Activated T-helper 1 cell treated with anti-CD3 and anti-CD28 coated beads, Interleukin-12 subunit alpha, Interleukin-12 subunit beta, Interleukin-2, Interleukin-4 antibody, amounts not matched to agents 30 ng/mL and 10 ng/mL and 1 ng/mL, durations not matched to agents 14 hours and 24 hours and 36 hours (primary cell): ENCODE data around the gene ARL2. TPM values are rescaled to one million over a fixed set of nuclear protein-coding genes. Genes with fewer than 3 reads are reported as not detected.
"Not testable (repeated sequence)": the region's sequence is repeated elsewhere in the genome, so short reads cannot be mapped to it uniquely, and the experiment has no call there.

Experiments
- DNase-seq: peaks from one replicate; pipeline ENCODE4 v3.0.0; 2021; ENCODE audit warnings: low spot score
- H3K27ac Mint-ChIP-seq: one replicate; pipeline ENCODE4 v1.8.0; 2021; ENCODE audit warnings: mild to moderate bottlenecking, mixed read lengths
- H3K27me3 Mint-ChIP-seq: one replicate; pipeline ENCODE4 v1.8.0; 2022; ENCODE audit warnings: mild to moderate bottlenecking, moderate library complexity, mixed read lengths; ENCODE audit not compliant: insufficient read depth
- H3K36me3 Mint-ChIP-seq: one replicate; pipeline ENCODE4 v1.8.0; 2021; ENCODE audit warnings: low read depth, mixed read lengths
- H3K4me1 Mint-ChIP-seq: one replicate; pipeline ENCODE4 v1.8.0; 2021; ENCODE audit warnings: low read depth, mixed read lengths
- H3K4me3 Mint-ChIP-seq: one replicate; pipeline ENCODE4 v1.8.0; 2021; ENCODE audit warnings: mild to moderate bottlenecking, moderate library complexity, mixed read lengths
- H3K9me3 Mint-ChIP-seq: one replicate; pipeline ENCODE4 v1.8.0; 2021; ENCODE audit warnings: mixed read lengths
- intact Hi-C: fragments of 100-400 bp; cut with micrococcal nuclease; formaldehyde crosslinking; loops from one replicate; pipeline ENCODE4 v1.15.1; 2024
- total RNA-seq: library from RNA; stranded (reverse); gene quantifications from 2 replicates; pipeline ENCODE4 v1.2.3, GENCODE V29; 2022

Gene ARL2
- total RNA-seq, 1 donor from 2014 or later, result 67.3 TPM

DNA sequence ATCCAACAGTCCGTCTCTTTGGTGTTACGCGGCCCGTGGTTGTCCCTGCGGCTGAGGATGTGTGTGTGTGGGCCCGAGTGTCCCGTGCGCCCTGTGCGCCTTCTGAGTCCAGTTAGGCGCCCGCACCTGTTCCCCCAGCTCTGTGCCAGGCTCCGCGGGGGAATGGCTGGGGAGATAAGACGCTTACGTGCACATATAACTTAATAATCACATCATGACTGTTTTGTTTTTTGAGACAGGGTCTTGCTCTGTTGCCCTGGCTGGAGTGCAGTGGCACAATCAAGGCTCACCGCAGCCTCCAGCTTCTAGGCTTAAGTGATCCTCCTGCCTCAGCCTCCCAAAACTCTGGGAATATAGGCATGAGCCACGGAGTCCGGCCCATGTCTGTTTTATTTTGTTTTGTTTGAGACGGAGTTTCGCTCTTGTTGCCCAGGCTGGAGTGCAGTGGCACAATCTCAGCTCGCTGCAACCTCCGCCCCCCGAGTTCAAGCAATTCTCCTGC, 817 bp downstream of the ARL2 start:
- intact Hi-C loops, result loop anchor here (1.0 to 5.0 kb wide), 9 partner anchors 13 to 248 kb away; partner anchors contain the start of genes ATG2A, EHD1, FAU and MAJIN
- H3K27me3 Mint-ChIP-seq, result peaks cover 2% of the 10 kb centered on the region

DNA sequence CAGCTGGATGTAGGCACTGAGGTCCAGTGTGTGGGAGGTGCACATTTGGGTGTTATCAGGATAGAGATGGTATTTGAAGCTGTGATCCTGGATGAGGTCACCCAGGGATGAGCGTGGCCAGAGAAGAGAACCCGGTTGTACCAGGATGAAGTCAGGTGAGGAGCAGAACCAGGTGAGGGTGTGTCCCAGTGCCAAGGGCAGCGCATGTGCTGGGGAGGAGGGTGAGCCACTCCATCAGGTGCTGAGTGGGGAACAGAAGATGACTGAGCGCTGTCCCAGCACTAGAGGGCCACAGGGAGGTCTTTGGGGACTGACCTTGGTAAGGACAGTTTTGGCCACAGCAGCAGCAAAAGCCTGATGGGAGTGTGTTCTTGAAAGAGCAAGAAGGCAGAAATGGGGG, 2.7 kb downstream of the ARL2 start:
- Mint-ChIP-seq H3K36me3 (peaks cover 18% of the 10 kb centered on the region), H3K4me1 (peaks cover 22% of the 10 kb centered on the region), H3K4me3 (peak overlapping the region; percentile 8), H3K9me3 (no peaks in the 10 kb centered on the region), H3K27ac (no peak overlapping the region), H3K27me3 (peaks cover 2% of the 10 kb centered on the region)
- intact Hi-C loops, result no loop called here
- no peak for DNase-seq

More for the DNA sequence above, 817 bp downstream of the ARL2 start:
- Mint-ChIP-seq H3K4me3 (peak overlapping the region; percentile 88), H3K4me1 (peaks cover 22% of the 10 kb centered on the region), H3K27ac (peak overlapping the region; percentile 95), H3K36me3 (peaks cover 12% of the 10 kb centered on the region), H3K9me3 (no peaks in the 10 kb centered on the region)
- no peak for DNase-seq

DNA sequence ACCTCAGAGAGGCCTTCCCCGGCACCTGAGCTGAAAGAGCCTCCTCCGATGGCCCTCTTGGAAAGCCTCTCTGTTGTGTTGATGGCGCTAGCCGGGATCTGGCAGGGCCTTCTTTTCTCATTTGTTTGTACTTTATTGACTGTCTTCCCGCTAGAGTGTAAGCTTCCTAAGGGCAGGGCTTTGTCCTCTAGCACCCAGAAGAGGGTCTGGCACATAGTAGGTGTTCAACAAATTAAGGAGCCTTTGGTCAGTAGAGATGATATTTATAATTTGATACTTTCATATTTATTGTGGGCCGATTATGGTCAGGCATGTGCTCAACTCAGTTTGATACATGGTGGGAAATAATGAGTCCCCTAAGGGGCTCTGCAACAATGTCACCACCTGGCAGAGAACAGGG, 4.0 kb downstream of the ARL2 start:
- Mint-ChIP-seq H3K4me1 (peaks cover 20% of the 10 kb centered on the region), H3K9me3 (no peaks in the 10 kb centered on the region), H3K27ac (no peak overlapping the region), H3K27me3 (peaks cover 2% of the 10 kb centered on the region), H3K4me3 (no peak overlapping the region), H3K36me3 (peaks cover 24% of the 10 kb centered on the region)
- intact Hi-C loops, result no loop called here
- no peak for DNase-seq

DNA sequence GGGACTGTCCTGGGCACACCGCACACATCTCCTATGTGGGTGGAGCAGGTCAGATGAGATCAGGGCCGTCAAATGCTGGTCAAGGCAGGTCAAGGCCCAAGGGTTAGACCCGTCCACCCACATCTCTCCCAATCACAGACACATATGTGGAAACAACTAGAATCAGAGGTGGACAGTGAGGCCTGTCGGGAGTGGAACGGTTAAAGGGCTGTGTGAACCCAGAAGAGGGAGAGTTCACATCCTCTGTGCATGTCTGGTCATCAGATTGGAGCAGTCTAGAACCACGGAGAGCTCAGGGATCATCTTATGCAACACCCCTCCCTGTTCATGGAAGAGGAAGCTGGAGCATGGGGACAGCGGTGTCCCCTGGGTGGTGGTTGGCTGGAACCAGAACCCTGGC, 5.9 kb downstream of the ARL2 start:
- H3K4me1 Mint-ChIP-seq, result peaks cover 13% of the 10 kb centered on the region
- H3K4me3 Mint-ChIP-seq, result no peak overlapping the region
- H3K27ac Mint-ChIP-seq, result no peak overlapping the region
- intact Hi-C loops, result no loop called here
- peaks cover 24% of the 10 kb centered on the region for H3K36me3 Mint-ChIP-seq
- no peak for DNase-seq
- H3K27me3 Mint-ChIP-seq, result peaks cover 2% of the 10 kb centered on the region
- no peaks in the 10 kb centered on the region for H3K9me3 Mint-ChIP-seq

DNA sequence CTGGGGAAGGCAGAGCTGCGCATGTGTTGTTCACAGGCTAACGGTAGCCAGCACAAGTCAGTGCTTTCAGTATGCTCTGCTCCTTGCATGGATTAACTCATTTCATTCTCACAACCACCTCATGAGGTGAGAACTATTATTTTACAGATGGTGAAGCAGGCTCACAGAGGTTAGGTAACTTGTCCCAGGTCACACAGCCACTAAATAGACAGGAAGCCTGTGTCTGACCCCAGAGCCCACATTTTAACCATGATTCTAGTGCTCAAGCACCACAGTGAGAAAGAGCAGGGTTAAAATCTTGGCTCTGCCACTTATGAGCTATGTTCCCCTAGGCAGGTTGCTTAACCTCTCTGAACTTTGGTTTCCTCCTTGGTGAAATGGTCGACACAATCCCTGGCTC, 7.0 kb downstream of the ARL2 start:
- Mint-ChIP-seq H3K27me3 (peaks cover 2% of the 10 kb centered on the region), H3K4me3 (no peak overlapping the region), H3K9me3 (no peaks in the 10 kb centered on the region), H3K36me3 (peaks cover 24% of the 10 kb centered on the region), H3K4me1 (peaks cover 10% of the 10 kb centered on the region), H3K27ac (no peak overlapping the region)
- no peak for DNase-seq
- intact Hi-C loops, result no loop called here

DNA sequence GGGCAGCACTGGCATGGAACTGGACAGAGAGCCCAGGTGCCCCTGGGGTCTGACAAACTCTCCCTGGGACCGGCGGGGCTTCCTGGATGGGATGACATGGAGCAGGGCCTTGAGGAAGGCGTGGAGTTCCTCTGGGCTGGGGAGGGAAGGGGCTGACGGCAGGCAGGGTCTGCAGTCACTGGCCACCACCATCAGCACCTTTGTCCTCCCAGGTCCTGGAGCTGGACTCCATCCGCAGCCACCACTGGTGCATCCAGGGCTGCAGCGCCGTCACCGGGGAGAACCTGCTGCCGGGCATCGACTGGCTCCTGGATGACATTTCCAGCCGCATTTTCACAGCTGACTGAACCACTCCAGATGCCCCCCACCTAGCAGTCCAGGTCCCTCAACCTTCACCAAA, 7.5 kb downstream of the ARL2 start:
- Mint-ChIP-seq H3K4me3 (no peak overlapping the region), H3K4me1 (peaks cover 5% of the 10 kb centered on the region), H3K27ac (no peak overlapping the region), H3K36me3 (peaks cover 21% of the 10 kb centered on the region), H3K9me3 (no peaks in the 10 kb centered on the region), H3K27me3 (peaks cover 2% of the 10 kb centered on the region)
- DNase-seq, result no peak
- intact Hi-C loops, result no loop called here

DNA sequence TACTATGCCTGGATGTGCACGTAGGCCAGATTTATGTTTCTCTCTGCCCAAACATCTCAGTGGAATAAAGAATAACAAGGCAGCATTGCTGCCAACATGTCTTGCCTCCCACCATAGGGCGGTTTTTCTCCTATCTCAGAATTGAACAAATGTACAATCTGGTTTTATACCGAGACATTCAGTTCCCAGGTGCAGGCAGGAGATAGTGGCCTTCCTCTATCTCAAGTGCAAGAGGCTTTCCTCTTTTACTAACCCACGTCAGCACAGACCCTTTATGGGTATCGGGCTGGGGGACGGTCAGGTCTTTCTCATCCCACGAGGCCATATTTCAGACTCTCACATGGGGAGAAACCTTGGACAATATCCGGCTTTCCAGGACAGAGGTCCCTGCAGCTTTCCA, 9.5 kb downstream of the ARL2 start:
- DNase-seq, intact Hi-C loops, H3K9me3 Mint-ChIP-seq, H3K27me3 Mint-ChIP-seq, H3K27ac Mint-ChIP-seq, H3K4me3 Mint-ChIP-seq: not testable (repeated sequence)
- Mint-ChIP-seq H3K4me1 (peaks cover 16% of the 10 kb centered on the region), H3K36me3 (peaks cover 18% of the 10 kb centered on the region)

DNA sequence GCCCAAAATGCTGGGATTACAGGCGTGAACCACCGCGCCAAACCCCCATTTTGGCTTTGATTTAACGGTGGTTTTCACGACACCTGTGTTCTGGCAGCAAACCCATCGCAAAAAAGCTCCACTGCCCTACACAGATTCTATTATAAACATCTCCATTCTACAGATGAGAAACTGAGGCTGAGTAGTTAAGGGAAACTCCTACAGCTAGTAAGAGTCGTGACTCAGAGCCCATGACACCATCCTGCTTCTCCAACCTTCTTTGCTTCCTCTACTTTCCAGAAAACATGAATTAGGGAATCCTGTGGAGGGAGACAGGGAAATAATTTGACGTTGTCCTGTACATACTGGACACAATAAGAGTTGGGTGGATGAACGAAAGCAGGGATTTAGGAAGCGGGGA, 12.8 kb downstream of the ARL2 start:
- Mint-ChIP-seq H3K4me3 (peak overlapping the region; percentile 83), H3K36me3 (peaks cover 8% of the 10 kb centered on the region), H3K4me1 (peaks cover 23% of the 10 kb centered on the region), H3K27ac (peak overlapping the region; percentile 83), H3K9me3 (no peaks in the 10 kb centered on the region), H3K27me3 (no peaks in the 10 kb centered on the region)
- intact Hi-C loops, result loop anchor here (1.0 to 5.0 kb wide), 11 partner anchors 13 to 543 kb away; partner anchors contain the start of genes ARL2, ATG2A, CDCA5 and MEN1
- DNase-seq, result no peak

DNA sequence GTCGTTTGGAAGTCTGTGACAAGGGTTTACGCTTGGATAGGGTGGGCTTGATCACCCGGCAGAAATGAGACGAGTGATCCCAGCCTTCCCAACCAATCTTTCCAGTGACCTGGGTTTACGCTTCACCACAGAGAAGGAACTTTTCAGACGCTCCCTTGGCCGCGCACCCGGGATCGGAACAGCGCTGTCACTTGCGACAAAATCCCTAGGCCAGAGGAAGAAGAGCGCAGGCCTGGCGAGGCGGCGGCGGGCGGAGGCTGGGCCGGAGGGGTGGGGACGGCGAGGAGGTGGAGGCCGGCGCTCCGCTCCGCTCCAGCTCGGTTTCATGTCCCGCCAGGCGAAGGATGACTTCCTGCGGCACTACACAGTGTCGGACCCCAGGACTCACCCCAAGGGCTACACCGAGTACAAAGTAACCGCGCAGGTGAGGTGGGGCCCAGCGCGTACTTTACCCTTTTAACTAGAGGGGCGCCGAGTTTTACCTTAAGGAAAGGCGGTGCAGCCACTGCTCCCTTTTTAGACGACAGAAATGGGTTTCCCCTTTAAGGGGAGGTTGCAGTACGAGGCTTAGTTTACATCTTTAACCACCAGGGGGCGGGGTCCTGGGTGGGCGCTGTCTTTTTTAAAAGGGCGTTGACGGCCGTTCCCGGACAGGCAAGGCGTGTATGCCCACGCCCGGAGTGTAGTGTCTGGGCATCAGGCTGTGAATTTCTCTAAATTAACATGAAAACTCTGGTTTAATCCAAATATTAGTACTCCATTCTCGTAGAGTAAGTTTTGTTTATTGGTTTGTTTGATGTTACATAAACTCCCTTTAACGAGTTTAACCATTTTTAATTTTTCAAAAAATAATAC, 13.5 kb downstream of the ARL2 start, which contains the start of gene SNX15:
Gene SNX15, plus strand, starts transcription at position 227 of the 855 bp plus-strand sequence. Its CDS starts 99 bp downstream, at position 326.
- DNase-seq, result peak; percentile 91
- H3K27ac Mint-ChIP-seq, result peak within 1 kb of the TSS; percentile 83
- intact Hi-C loops, result loop anchor here (1.0 to 5.0 kb wide), 11 partner anchors 13 to 543 kb away; partner anchors contain the start of genes ARL2, ATG2A, CDCA5 and MEN1
- peaks cover 3% of the 10 kb centered on the region for H3K36me3 Mint-ChIP-seq
- peak within 1 kb of the TSS; percentile 83 for H3K4me3 Mint-ChIP-seq
- peaks cover 23% of the 10 kb centered on the region for H3K4me1 Mint-ChIP-seq
- H3K27me3 Mint-ChIP-seq, result no peaks in the 10 kb centered on the region
- H3K9me3 Mint-ChIP-seq, result no peaks in the 10 kb centered on the region

DNA sequence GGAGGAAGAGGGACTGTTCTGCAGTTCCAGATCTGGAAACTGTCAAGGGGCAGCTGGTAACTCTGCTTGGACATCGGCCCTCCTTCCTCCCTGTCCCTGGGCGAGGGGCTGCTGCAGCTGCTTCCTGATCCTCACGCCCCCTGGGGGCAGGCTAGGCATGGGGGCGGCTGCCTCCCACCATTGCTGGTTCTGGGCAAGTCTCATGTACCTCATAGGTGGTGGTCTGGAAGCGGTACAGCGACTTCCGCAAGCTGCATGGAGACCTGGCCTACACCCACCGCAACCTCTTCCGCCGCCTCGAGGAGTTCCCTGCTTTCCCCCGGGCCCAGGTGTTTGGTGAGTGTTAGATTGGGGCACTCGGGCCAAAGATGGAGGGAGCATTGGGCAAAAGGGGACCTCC, 18.3 kb downstream of the ARL2 start:
- no peak overlapping the region for H3K4me3 Mint-ChIP-seq
- no peaks in the 10 kb centered on the region for H3K9me3 Mint-ChIP-seq
- no peaks in the 10 kb centered on the region for H3K27me3 Mint-ChIP-seq
- H3K27ac Mint-ChIP-seq, result no peak overlapping the region
- peaks cover 17% of the 10 kb centered on the region for H3K4me1 Mint-ChIP-seq
- DNase-seq, result no peak
- H3K36me3 Mint-ChIP-seq, result peaks cover 9% of the 10 kb centered on the region
- intact Hi-C loops, result no loop called here

DNA sequence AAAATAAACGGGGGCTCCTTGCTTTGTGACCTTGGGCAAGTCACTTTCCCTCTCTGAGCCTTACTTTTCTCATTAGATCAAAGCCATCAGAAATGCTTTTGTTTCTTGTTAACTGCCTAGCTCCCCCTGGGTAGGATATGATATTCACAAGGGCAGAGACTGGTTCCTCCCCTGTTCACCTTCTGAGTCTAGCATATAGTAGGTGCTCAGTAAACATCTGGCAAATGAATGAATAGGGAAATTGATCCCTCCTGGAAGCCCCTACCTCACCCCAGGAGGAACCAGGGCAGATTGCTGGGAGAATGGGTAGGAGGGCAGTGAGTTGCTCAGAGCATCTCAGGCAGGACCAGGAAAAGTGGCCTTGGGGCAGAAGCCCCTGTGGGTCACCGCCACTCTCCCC, 20.5 kb downstream of the ARL2 start:
- Mint-ChIP-seq H3K9me3 (no peaks in the 10 kb centered on the region), H3K36me3 (peaks cover 9% of the 10 kb centered on the region), H3K27me3 (no peaks in the 10 kb centered on the region), H3K27ac (no peak overlapping the region), H3K4me3 (no peak overlapping the region), H3K4me1 (no peaks in the 10 kb centered on the region)
- DNase-seq, result no peak
- intact Hi-C loops, result no loop called here

DNA sequence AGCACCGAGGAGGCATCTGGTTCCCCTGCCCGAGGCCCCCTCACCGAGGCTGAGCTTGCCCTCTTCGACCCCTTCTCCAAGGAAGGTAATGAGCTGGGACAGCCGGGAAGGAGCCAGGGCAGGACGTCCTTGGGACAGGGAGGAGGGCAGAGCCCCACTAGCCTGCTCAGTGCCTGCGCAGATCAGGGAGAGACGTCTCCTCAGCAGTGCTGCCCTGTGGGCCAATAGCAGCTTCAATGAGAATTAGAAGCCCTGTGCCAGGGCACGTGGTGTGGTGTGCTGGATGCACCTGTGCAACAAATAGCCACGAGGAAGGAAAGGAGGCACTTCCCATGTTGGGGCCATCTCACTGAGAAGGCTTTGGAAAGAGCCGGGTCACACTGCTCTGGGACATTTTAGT, 21.6 kb downstream of the ARL2 start:
- intact Hi-C loops, result no loop called here
- no peaks in the 10 kb centered on the region for H3K27me3 Mint-ChIP-seq
- H3K9me3 Mint-ChIP-seq, result no peaks in the 10 kb centered on the region
- H3K36me3 Mint-ChIP-seq, result peaks cover 12% of the 10 kb centered on the region
- no peak overlapping the region for H3K27ac Mint-ChIP-seq
- DNase-seq, result no peak
- H3K4me3 Mint-ChIP-seq, result no peak overlapping the region
- peaks cover 3% of the 10 kb centered on the region for H3K4me1 Mint-ChIP-seq

DNA sequence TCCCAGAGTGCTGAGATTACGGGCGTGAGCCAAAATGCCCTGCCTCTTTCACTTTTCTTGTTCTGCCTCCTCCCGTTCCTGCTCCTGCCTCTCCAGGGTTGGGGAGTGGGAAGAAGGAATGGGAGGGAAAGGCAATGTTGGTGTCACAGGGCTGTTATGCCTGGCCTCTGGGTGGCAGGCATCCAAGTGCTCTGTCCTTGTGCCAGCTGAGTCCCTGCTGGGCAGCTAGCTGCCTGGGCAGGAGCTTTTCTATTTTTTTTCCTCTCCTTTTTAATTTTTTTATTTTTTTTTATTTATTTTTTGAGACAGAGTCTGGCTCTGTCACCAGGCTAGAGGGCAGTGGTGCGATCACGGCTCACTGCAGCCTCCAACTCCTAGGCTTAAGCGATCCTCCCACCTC, 23.0 kb downstream of the ARL2 start:
- peaks cover 5% of the 10 kb centered on the region for H3K4me1 Mint-ChIP-seq
- H3K4me3 Mint-ChIP-seq, result no peak overlapping the region
- no peaks in the 10 kb centered on the region for H3K27me3 Mint-ChIP-seq
- H3K36me3 Mint-ChIP-seq, result peaks cover 12% of the 10 kb centered on the region
- intact Hi-C loops, result no loop called here
- no peak overlapping the region for H3K27ac Mint-ChIP-seq
- no peak for DNase-seq
- H3K9me3 Mint-ChIP-seq, result no peaks in the 10 kb centered on the region
